Mesothelial cell of epicardium (in vitro differentiated cells): ENCODE data around the gene FAM90A1. TPM values are rescaled to one million over a fixed set of nuclear protein-coding genes. Genes with fewer than 3 reads are reported as not detected.
A peak's percentile ranks its signal among the peaks of the same experiment; 100 is the strongest.
"Not testable (repeated sequence)": the region's sequence is repeated elsewhere in the genome, so short reads cannot be mapped to it uniquely, and the experiment has no call there.

ENCODE experiments used
- DNase-seq, 2 experiments: peaks; one replicate each; pipeline ENCODE4 v3.0.0; 2021; ENCODE audit warnings: low spot score in 2 of 2; ENCODE audit not compliant: unreplicated experiment in 2 of 2
- H3K27ac Mint-ChIP-seq: 2 replicates; pipeline ENCODE4 v1.8.0; 2021; ENCODE audit warnings: mixed read lengths
- H3K27me3 Mint-ChIP-seq: 2 replicates; pipeline ENCODE4 v1.8.0; 2021; ENCODE audit warnings: low read depth, mixed read lengths
- H3K36me3 Mint-ChIP-seq: 2 replicates; pipeline ENCODE4 v1.8.0; 2021; ENCODE audit warnings: mixed read lengths
- H3K4me1 Mint-ChIP-seq: 2 replicates; pipeline ENCODE4 v1.8.0; 2021; ENCODE audit warnings: mixed read lengths
- H3K4me3 Mint-ChIP-seq: 2 replicates; pipeline ENCODE4 v1.8.0; 2021; ENCODE audit warnings: mild to moderate bottlenecking, moderate library complexity, mixed read lengths
- H3K9me3 Mint-ChIP-seq: 2 replicates; pipeline ENCODE4 v1.8.0; 2021; ENCODE audit warnings: mixed read lengths
- total RNA-seq: library from RNA; stranded (reverse); gene quantifications from 3 replicates; pipeline ENCODE4 v1.2.1, GENCODE V29; 2021
- TF ChIP-seq, protein P1 (sequence below): fragments of 200-600 bp; sonication (generic); IDR thresholded peaks from one replicate; pipeline ENCODE4 v1.5.0; 2021; ENCODE audit warnings: antibody characterized with exemption; ENCODE audit not compliant: unreplicated experiment

Gene FAM90A1
- total RNA-seq, 1 donor from 2014 or later = 0.20 TPM

DNA sequence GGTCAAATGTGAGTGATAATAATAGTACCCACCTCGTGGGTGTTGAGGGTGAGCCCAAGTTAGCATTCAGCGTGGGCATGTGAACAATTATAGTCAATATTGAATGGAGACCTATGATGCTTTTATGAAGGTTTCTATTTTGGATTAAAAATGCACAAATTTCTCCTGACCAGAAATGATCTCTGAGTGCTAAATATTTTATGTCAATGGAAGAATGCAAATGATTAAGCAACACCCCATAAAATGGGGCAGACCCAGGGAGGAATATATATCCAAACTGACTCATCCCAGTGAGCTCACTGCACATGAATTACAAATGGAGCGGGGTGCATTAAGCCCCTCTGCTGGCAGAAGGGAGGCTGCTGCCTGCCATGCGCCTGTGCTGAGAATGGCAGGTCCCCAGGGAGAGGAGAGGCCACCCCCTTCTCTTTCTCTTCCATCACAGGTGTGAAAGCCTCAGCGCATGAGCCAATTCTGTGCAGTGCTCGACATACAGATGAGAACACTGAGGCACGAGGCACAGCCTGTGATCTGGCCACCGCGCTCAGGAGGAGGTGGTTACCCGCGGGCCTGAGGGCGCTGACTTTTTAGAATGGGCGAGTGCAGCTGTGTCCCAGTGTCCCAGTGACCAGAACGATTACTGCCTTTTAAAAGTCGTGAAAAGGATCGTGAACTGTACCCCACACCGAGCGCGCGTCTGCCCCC is 14.7 kb upstream of the FAM90A1 start:
- Mint-ChIP-seq H3K27ac (peak overlapping the region; percentile 64), H3K4me1 (peaks cover 13% of the 10 kb centered on the region)
- DNase-seq = not testable (repeated sequence)

DNA sequence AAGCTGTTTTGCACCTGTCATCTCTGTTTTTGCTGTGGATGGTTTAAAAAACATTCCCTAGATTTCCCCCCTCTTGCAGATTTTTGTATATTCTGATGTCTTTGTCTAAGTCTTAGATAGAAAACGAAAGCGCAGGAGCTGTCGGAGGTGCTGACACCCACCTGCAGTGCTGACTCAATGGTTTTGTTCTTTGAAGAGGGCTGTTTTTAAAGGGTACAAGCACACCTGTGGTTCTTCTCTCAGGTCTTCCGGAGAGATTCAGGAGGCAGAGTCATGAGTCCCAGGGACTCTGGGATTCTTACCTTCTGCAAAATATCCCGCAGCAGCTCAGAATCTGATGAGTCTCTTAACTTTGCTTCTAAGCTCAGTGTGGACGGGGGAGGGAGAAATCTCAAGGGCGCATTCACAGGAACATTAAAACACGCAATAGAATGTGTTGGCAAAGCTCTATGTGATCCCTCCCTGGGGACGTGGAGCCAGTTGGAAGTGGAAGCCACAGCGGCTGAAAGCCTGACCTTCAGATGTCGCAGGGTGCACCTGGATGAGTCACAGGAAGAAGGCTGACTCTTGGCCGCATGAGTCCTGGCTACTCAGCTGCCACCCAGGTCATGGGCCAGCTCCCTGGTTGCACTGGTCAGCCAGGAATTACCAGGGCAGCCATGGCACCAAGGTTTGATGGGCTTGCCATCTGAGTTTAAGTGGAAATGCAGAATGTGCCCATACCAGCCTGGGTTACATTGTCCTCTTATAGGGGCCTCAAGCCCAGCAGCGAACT is 13.1 kb upstream of the FAM90A1 start:
- DNase-seq, H3K4me1 Mint-ChIP-seq, H3K27me3 Mint-ChIP-seq, H3K4me3 Mint-ChIP-seq, H3K9me3 Mint-ChIP-seq, H3K27ac Mint-ChIP-seq, H3K36me3 Mint-ChIP-seq: not testable (repeated sequence)

More for the DNA sequence above, 14.7 kb upstream of the FAM90A1 start:
- H3K36me3 Mint-ChIP-seq, H3K27me3 Mint-ChIP-seq, H3K9me3 Mint-ChIP-seq: not testable (repeated sequence)
- peak overlapping the region; percentile 88 for H3K4me3 Mint-ChIP-seq

DNA sequence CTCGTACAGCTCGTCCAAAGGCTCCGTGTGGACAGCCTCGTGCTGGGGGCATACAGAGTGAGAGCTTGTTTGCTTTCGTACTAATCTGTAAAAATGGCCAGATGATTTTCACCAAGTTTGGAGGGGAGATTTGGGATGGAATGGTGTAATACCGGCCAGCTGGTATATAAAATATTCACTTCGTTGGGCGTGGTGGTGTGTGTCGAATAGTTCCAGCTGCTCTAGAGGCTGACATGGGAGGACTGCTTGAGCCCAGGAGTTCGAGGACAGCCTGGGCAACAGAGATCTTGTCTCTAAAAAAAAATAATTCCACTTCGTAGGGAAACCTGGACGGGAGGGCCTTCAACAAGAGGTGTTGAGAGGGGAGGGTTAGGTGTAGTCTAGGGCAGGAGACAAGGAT is 9.6 kb upstream of the FAM90A1 start:
- not testable (repeated sequence) for DNase-seq, H3K27me3 Mint-ChIP-seq, H3K4me3 Mint-ChIP-seq, H3K9me3 Mint-ChIP-seq, H3K36me3 Mint-ChIP-seq, H3K27ac Mint-ChIP-seq, H3K4me1 Mint-ChIP-seq

DNA sequence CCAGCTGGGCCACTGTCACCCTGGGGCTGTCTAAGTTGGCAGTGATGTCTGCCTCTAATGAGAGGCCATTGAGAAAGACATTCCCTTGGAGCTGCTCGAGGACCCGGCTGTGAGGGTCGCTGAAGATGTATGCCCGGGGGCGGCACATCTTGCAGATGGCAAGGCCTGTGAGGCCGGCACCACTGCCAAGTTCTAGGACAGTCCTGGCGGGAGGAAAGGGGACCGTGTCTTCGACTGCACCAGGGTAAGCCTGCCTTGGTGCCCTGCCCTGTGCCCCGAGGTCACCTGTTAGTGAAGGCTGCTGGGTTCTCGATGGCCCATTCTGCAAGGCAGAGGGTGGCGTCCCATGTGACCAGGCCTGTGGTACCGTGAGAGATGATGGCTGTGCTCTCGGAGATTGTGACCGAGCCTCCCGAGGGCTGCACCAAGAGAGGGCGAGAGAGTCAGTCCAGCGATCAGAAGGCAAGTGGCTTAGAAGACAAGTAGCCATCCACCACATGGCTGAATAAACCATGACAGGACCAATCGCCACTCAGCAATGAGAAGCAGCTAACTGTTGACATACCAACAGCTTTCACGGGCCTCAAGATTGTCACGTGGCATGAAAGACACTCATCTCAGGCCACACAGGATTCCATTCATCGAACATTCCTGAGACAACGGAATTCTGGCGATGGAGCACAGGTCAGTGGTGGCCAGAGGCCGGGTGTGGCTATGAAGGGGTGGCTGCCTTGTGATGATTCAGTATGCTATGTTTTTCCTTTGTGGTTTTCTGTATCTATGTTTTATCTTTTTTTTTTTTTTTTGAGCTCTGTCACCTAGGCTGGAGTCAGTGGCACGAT is 8.1 kb upstream of the FAM90A1 start:
- H3K4me3 Mint-ChIP-seq, H3K9me3 Mint-ChIP-seq, DNase-seq, H3K4me1 Mint-ChIP-seq, H3K36me3 Mint-ChIP-seq, H3K27me3 Mint-ChIP-seq, H3K27ac Mint-ChIP-seq: not testable (repeated sequence)

DNA sequence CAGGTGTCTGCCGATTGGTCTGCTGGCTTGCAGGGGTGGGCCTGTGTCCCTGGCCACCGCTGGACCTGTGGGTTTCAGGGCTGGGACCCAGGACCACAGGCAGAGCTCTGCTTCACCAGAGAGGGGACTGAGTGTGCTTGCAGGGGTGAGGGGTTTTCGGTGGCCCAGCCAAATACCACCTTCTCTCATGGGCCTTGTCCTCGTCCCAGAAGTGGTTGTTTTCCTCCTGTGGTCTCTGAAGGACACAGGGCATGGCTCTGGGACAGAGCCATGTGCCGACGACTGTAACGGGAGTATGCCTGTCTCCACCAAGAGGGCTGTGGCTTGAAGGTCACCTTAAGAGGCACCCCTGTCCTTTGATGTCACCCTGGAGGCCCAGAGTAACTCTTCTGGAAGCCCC is 7.3 kb upstream of the FAM90A1 start:
- DNase-seq, H3K36me3 Mint-ChIP-seq, H3K27me3 Mint-ChIP-seq, H3K27ac Mint-ChIP-seq, H3K4me1 Mint-ChIP-seq, H3K9me3 Mint-ChIP-seq, H3K4me3 Mint-ChIP-seq: not testable (repeated sequence)

DNA sequence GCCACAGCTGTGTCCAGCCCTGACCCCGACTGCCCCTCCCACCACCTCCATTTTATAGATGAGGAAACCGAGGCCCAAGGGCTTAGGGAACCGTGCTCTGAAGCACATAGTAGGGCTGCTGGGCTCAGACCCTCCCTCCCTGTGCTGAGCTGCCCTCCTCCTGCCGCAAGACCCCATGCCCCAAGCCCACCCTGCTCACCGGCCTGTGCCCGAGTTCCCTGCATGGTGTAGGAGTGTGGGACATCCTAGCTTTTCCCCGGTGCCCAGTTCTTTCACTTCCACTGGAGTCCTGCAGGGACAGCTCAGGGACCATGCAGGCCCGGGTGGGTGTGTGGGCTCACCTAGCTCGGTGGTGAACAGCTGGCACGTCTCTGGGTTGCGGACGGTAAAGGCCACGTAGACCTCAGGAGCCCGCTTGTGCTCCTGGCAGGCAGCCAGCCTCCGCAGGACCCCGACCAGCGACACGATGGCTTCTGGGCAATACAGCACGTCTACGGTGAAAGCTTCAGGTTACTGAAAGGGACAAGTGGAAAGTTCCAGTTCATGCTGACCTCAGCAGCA is 6.6 kb upstream of the FAM90A1 start:
- H3K27me3 Mint-ChIP-seq, DNase-seq, H3K4me1 Mint-ChIP-seq, H3K36me3 Mint-ChIP-seq, H3K4me3 Mint-ChIP-seq, H3K9me3 Mint-ChIP-seq, H3K27ac Mint-ChIP-seq: not testable (repeated sequence)

DNA sequence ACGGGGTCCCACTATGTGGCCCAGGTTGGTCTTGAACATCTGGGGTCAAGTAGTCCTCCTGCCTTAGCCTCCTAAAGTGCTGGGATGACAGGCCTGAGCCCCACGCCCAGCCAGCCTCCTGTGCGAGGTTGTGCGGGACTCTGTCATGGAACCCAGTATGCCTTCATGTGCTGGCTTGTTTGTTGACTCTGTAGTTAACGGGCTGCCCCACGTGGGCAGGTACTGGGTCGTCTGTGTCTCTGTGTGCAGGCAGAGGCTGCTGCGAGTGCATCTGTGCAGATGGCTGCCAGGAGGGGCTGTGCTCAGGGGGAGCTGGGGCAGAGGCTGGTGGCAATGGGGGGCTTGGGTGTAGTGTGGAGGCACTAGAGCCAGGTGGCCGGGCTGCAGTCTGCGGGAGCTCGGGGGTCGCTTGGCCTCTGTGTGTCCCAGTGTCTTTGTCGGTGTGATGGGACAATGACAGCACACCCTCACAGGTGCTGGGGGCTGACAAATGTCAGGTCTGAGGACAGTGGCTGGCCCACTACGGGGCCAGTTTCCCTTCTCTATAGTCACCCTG is 6.0 kb upstream of the FAM90A1 start:
- H3K36me3 Mint-ChIP-seq, H3K4me3 Mint-ChIP-seq, DNase-seq, H3K27ac Mint-ChIP-seq, H3K27me3 Mint-ChIP-seq, H3K4me1 Mint-ChIP-seq, H3K9me3 Mint-ChIP-seq: not testable (repeated sequence)

DNA sequence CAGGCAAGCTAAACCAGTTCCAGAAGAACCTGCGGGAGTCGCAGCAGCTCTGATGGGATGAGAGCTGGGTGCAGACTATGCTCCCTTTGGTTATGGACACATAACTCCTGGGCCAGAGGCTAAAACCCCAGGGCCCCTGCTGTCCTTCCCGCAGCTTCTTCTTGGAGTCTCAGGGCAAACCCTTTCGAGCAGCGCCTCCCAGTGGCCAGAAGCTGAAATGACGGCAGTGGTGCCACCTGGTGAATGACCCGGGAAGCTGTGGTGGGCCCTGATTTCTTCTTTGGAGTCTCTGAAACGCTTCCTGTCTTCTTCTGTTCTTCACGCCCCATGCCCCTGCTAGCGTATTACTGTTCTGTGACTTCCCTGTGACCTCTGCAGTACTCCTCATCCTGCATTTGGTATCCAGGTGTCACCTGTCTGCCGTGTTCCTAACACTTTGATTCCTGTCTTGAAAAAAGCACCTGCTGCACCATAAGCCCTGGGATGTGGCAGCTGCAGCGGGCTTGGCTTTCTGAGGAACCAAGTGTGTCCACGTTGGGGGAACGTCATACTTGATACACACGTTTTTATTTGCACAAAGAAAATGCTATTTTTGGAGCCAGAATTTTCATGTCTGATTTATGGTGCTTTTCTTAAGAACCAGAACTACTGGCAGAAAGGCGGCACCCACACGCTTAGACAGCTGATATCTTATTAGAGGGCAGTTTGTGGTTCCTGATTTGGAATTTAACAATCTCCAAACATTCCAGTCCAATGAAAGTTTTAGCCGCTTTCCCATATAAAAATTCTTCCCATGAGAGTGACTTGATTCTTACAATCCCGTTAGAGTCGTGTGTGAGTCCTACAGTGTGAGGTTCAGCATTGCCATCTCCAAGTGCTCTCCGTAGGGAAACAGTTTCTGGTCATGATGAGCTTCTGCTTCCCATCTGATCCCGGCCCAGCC is 4.5 kb upstream of the FAM90A1 start:
- H3K9me3 Mint-ChIP-seq, H3K27me3 Mint-ChIP-seq, H3K36me3 Mint-ChIP-seq, H3K4me1 Mint-ChIP-seq, H3K27ac Mint-ChIP-seq, H3K4me3 Mint-ChIP-seq: not testable (repeated sequence)
- TF ChIP-seq, protein P1, sequence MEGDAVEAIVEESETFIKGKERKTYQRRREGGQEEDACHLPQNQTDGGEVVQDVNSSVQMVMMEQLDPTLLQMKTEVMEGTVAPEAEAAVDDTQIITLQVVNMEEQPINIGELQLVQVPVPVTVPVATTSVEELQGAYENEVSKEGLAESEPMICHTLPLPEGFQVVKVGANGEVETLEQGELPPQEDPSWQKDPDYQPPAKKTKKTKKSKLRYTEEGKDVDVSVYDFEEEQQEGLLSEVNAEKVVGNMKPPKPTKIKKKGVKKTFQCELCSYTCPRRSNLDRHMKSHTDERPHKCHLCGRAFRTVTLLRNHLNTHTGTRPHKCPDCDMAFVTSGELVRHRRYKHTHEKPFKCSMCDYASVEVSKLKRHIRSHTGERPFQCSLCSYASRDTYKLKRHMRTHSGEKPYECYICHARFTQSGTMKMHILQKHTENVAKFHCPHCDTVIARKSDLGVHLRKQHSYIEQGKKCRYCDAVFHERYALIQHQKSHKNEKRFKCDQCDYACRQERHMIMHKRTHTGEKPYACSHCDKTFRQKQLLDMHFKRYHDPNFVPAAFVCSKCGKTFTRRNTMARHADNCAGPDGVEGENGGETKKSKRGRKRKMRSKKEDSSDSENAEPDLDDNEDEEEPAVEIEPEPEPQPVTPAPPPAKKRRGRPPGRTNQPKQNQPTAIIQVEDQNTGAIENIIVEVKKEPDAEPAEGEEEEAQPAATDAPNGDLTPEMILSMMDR = peak; percentile 78
- DNase-seq = peak in 1 of 2 experiments; percentile 73

DNA sequence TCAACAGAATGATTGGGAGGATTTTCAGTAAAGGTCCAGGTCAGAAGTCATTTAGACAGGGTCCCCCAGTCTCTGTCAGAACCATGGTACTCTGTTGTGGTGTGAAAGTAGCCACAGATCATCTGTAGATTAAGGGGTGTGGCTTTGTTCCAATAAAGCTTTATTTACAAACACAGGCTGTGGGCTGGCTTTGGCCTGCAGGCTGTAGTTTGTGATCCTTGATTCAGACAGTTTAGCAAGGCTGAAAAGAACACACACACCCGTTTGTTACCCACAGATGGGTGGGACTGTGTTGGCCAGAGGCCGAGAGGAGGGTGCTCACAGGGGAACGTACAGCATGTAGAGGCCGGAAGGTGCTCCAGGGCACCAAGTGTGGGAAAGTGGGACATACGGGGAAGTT is 3.6 kb upstream of the FAM90A1 start:
- not testable (repeated sequence) for H3K27me3 Mint-ChIP-seq, H3K27ac Mint-ChIP-seq, H3K9me3 Mint-ChIP-seq, DNase-seq, H3K4me1 Mint-ChIP-seq, H3K4me3 Mint-ChIP-seq, H3K36me3 Mint-ChIP-seq

DNA sequence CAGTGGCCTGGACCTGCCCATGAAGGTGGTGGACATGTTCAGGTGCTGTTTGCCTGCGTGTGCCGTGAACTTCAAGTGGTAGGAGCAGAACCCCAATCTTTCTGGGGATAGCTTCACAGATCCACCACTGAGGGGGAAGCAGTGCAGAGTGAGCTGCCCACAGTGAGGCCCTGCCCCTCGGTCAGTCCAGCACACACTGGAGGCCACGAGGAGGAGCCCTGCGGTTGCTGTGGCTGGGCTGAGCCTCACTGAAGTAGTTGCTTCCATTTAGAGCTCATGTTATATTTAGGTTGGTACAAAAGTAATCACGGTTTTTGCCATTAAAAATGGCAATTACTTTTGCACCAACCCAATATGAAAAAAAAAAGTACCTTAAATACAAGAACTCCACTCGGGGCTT is 2.1 kb upstream of the FAM90A1 start:
- not testable (repeated sequence) for DNase-seq, H3K4me3 Mint-ChIP-seq, H3K4me1 Mint-ChIP-seq, H3K36me3 Mint-ChIP-seq, H3K27me3 Mint-ChIP-seq, H3K9me3 Mint-ChIP-seq, H3K27ac Mint-ChIP-seq

DNA sequence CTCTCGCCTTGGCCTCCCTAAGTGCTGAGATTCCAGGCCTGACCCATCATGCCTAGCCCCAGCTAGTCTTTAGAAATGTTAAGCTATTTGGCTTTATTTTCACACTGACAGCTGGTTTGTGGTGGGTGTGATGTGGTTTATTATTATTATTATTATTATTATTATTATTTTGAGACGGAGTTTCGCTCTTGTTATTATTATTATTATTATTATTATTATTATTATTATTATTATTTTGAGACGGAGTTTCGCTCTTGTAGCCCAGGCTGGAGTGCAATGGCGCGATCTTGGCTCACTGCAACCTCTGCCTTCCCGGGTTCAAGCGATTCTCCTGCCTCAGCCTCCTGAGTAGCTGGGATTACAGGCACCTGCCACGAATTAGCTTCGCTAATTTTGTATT is 1.2 kb upstream of the FAM90A1 start:
- peaks cover 11% of the 10 kb centered on the region for H3K9me3 Mint-ChIP-seq
- H3K4me1 Mint-ChIP-seq, H3K27ac Mint-ChIP-seq, H3K36me3 Mint-ChIP-seq, H3K27me3 Mint-ChIP-seq, DNase-seq, H3K4me3 Mint-ChIP-seq: not testable (repeated sequence)

DNA sequence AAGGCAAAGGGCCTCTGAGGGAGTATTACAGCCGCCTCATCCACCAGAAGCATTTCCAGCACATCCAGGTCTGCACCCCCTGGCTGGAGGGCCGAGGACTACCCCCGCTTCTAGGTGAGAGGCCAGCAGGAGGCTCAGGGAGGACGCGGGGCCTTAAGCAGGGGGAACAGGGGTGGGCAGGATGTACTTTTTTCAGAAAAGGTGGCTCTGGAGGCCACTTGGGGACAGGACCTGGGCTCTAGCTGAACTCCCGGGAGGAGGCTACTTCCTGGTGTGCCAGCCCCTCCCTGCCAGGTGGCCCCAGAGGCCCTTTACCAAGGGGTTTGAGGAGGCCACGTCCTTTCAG is 287 bp upstream of the FAM90A1 start:
- not testable (repeated sequence) for H3K36me3 Mint-ChIP-seq, H3K27ac Mint-ChIP-seq, H3K4me3 Mint-ChIP-seq, H3K4me1 Mint-ChIP-seq, DNase-seq, H3K27me3 Mint-ChIP-seq
- peaks cover 11% of the 10 kb centered on the region for H3K9me3 Mint-ChIP-seq
